Fibroblast of lung (primary cell): Measurements from ENCODE around the gene BEST4.

Source experiments
- CTCF ChIP-seq, 2 donors: IDR thresholded peaks in 1 of 2; conservative IDR thresholded peaks in 1 of 2; 1 replicate in 1 of 2; 2 replicates in 1 of 2; pipeline ENCODE4 v1.5.1; 2011 to 2012; ENCODE audit warnings: low read length in 2 of 2, control low read depth in 1 of 2, inconsistent platforms in 1 of 2, low read depth in 1 of 2, mild to moderate bottlenecking in 1 of 2
- EZH2 ChIP-seq: IDR thresholded peaks from 2 replicates; pipeline ENCODE4 v1.5.1; 2012; ENCODE audit warnings: low read length, control low read depth, mild to moderate bottlenecking; ENCODE audit errors: missing control alignments

GRCh38 chr1:44792736-44793502, 4.9 kb upstream of the BEST4 start:
- TF ChIP-seq CTCF (conservative IDR thresholded peaks at IDR 0.05 in 1 of 2, IDR thresholded peaks at IDR 0.05 in 1 of 2; ENCODE audit: low read depth in 1 of 2, low read length in 2 of 2) (no peak), EZH2 (no peak)
